Upper lobe of left lung (tissue), 4 donors: ENCODE measurements around the gene DARS1.

Experiments
- CTCF ChIP-seq, 6 experiments: fragments of 450-650 bp in 4 of 6; fragments of 200-600 bp in 2 of 6; sonication (generic) in 2 of 6; IDR thresholded peaks; one replicate each; pipeline ENCODE4 v1.5.1; 2016 to 2019; ENCODE audit warnings: antibody characterized with exemption in 6 of 6
- EP300 ChIP-seq, 4 donors: sonication (generic); formaldehyde crosslinking; IDR thresholded peaks; one replicate each; pipeline ENCODE4 v1.5.1; 2017; ENCODE audit warnings: antibody characterized with exemption in 4 of 4, control low read depth in 2 of 4
- POLR2A ChIP-seq, 4 donors: fragments of 450-650 bp; IDR thresholded peaks; one replicate each; pipeline ENCODE4 v1.5.1; 2016 to 2017; ENCODE audit warnings: antibody characterized with exemption in 4 of 4, mild to moderate bottlenecking in 2 of 4

- no peak for TF ChIP-seq CTCF (IDR thresholded peaks at IDR 0.05)
- no peak for TF ChIP-seq POLR2A (IDR thresholded peaks at IDR 0.05)
- no peak for TF ChIP-seq EP300 (IDR thresholded peaks at IDR 0.05)
Measured at GRCh38 chr2:136017786-136018185, 32.4 kb upstream of the DARS1 start.
